GM13977 (cell line): ENCODE measurements around the gene HLA-A.

Experiments
- DNase-seq: peaks from one replicate; pipeline ENCODE4 v3.0.0; 2012; ENCODE audit warnings: low spot score
- CTCF ChIP-seq: IDR thresholded peaks from 2 replicates; pipeline ENCODE4 v1.5.1; 2012; ENCODE audit warnings: mild to moderate bottlenecking, control low read depth; ENCODE audit not compliant: insufficient read depth; ENCODE audit errors: extremely low read depth, missing control alignments
- in situ Hi-C: fragments of 300-500 bp; cut with MboI; formaldehyde crosslinking; loops from one replicate; pipeline ENCODE4 v1.12.0; 2022; ENCODE audit warnings: low sequenced_read_pairs, low pct_unique_long_range_greater_than_20kb, mixed read lengths, inconsistent platforms; ENCODE audit not compliant: unreplicated experiment

Gene HLA-A

GRCh38 chr6:29964518-29964886 lies 22.2 kb downstream of the HLA-A start:
- no peak for DNase-seq

GRCh38 chr6:29964887-29965562 lies 22.7 kb downstream of the HLA-A start:
- TF ChIP-seq CTCF = no peak
- DNase-seq = peak; percentile 78
- in situ Hi-C loops = no loop called here

More at GRCh38 chr6:29964518-29964886, 22.2 kb downstream of the HLA-A start:
- no peak for TF ChIP-seq CTCF
- in situ Hi-C loops = no loop called here

GRCh38 chr6:29965563-29965872 lies 23.2 kb downstream of the HLA-A start:
- in situ Hi-C loops = no loop called here
- DNase-seq = no peak
- TF ChIP-seq CTCF = no peak

GRCh38 chr6:29965873-29966601 lies 23.7 kb downstream of the HLA-A start:
- no peak for TF ChIP-seq CTCF
- DNase-seq = no peak
- in situ Hi-C loops = no loop called here

- DNase-seq = no peak
- in situ Hi-C loops = no loop called here
- peak; percentile 27 for TF ChIP-seq CTCF
These were observed 25.2 kb downstream of the HLA-A start for GRCh38 chr6:29967379-29968010.

GRCh38 chr6:29968130-29968529 lies 25.8 kb downstream of the HLA-A start:
- no peak for DNase-seq
- in situ Hi-C loops = no loop called here
- TF ChIP-seq CTCF = no peak
